HepG2 (cell line): ENCODE measurements around the gene RNF150. TPM values are rescaled to one million over a fixed set of nuclear protein-coding genes. Genes with fewer than 3 reads are reported as not detected.
A peak's percentile ranks its signal among the peaks of the same experiment; 100 is the strongest.

ENCODE experiments used
- ATAC-seq: fragments of 200-7000 bp; cut with Tn5 transposase; 3 replicates; pipeline ENCODE4 v1.9.1; 2020; ENCODE audit warnings: mild to moderate bottlenecking, moderate library complexity
- BruUV-seq: library from RNA; stranded (reverse); fragments of 400-500 nt; replicated peaks from 2 replicates; lab custom pipeline; 2021; lab: Mats Ljungman, UMichigan
- CTCF ChIA-PET: fragments of 300-600 bp; formaldehyde crosslinking; extraction: SDS; loops from one replicate; lab custom pipeline; 2021; ENCODE audit warnings: low total read pairs, inconsistent platforms, low intra/inter-chr PET ratio; lab: Yijun Ruan, JAX
- POLR2A ChIA-PET: fragments of 350-600 bp; sonication (Branson Sonifier 250); formaldehyde crosslinking; loops from one replicate; lab custom pipeline; 2020; ENCODE audit warnings: antibody characterized with exemption, inconsistent platforms; lab: Yijun Ruan, JAX
- DNase-seq: peaks from one replicate; pipeline ENCODE4 v3.0.0-alpha.2; 2015; ENCODE audit warnings: low spot score
- FAIRE-seq: peaks from 3 replicates; lab custom pipeline; 2011; peaks lifted over from hg19 to GRCh38; lab: Jason Lieb, UNC
- H2AFZ ChIP-seq: one replicate; pipeline ENCODE4 v1.6.1; 2011; ENCODE audit warnings: low read length, inconsistent platforms
- H3K27ac ChIP-seq: fragments of 300-600 bp; 3 replicates; pipeline ENCODE4 v1.8.0; 2011; ENCODE audit warnings: mixed run types, mild to moderate bottlenecking, mixed read lengths, low read length, inconsistent platforms; ENCODE audit not compliant: insufficient read depth; ENCODE audit errors: extremely low read length
- H3K27me3 ChIP-seq, 2 experiments: fragments of 200-600 bp in 1 of 2; 2 replicates in 1 of 2; 3 replicates in 1 of 2; pipeline versions ENCODE4 v1.6.0 to v1.8.0; 2011; ENCODE audit warnings: low read length in 2 of 2, mild to moderate bottlenecking in 2 of 2, moderate library complexity in 2 of 2, inconsistent platforms in 1 of 2; ENCODE audit not compliant: insufficient read depth in 2 of 2, control insufficient read depth in 1 of 2
- H3K36me3 ChIP-seq, 2 experiments: fragments of 200-600 bp in 1 of 2; replicated peaks in 1 of 2; 2 replicates in 1 of 2; 3 replicates in 1 of 2; pipeline versions ENCODE4 v1.5.1 to v1.8.0; 2011; ENCODE audit warnings: low read length in 2 of 2, inconsistent platforms in 1 of 2; ENCODE audit not compliant: insufficient read depth in 2 of 2, control insufficient read depth in 1 of 2
- H3K4me1 ChIP-seq: 2 replicates; pipeline ENCODE4 v1.5.1; 2012; ENCODE audit warnings: low read length, inconsistent platforms; ENCODE audit not compliant: insufficient read depth
- H3K4me2 ChIP-seq: 2 replicates; pipeline ENCODE4 v1.6.0; 2011; ENCODE audit warnings: low read depth, low read length, inconsistent platforms
- H3K4me3 ChIP-seq, 3 experiments: fragments of 200-600 bp in 1 of 3; sonication (generic), shearing (Covaris generic) in 1 of 3; replicated peaks in 1 of 3; 2 replicates each; pipeline ENCODE4 v1.5.1; 2011 to 2016; ENCODE audit warnings: low read length in 3 of 3, inconsistent platforms in 2 of 3, low read depth in 2 of 3, mild to moderate bottlenecking in 2 of 3, control low read depth in 1 of 3, mixed read lengths in 1 of 3; ENCODE audit not compliant: insufficient read depth in 1 of 3
- H3K79me2 ChIP-seq: one replicate; pipeline ENCODE4 v1.6.1; 2011; ENCODE audit warnings: low read length, inconsistent platforms; ENCODE audit not compliant: insufficient read depth
- H3K9ac ChIP-seq: 2 replicates; pipeline ENCODE4 v1.6.0; 2011; ENCODE audit warnings: mild to moderate bottlenecking, low read depth, low read length, inconsistent platforms; ENCODE audit not compliant: insufficient read depth
- H3K9me3 ChIP-seq: 2 replicates; pipeline ENCODE4 v1.5.1; 2012; ENCODE audit warnings: mild to moderate bottlenecking, low read length
- H4K20me1 ChIP-seq: 2 replicates; pipeline ENCODE4 v1.6.0; 2011; ENCODE audit warnings: inconsistent platforms, mild to moderate bottlenecking, low read length, moderate library complexity; ENCODE audit not compliant: insufficient read depth
- AGO2 ChIP-seq: fragments of 200-400 bp; formaldehyde crosslinking; optimal IDR thresholded peaks from 2 replicates; pipeline ENCODE3; 2017; ENCODE audit warnings: mild to moderate bottlenecking, low read depth, low read length, moderate library complexity
- ATF7 ChIP-seq, 2 experiments: fragments of 450-650 bp in 1 of 2; sonication (generic) in 1 of 2; formaldehyde crosslinking in 1 of 2; IDR thresholded peaks; 2 replicates each; pipeline versions ENCODE4 v1.4.0 to v1.6.1; 2016 to 2020; ENCODE audit warnings: antibody characterized with exemption in 1 of 2, mild to moderate bottlenecking in 1 of 2, missing genetic modification reagents in 1 of 2
- NFYC ChIP-seq: IDR thresholded peaks from 2 replicates; pipeline ENCODE4 v1.6.1; 2016; ENCODE audit warnings: missing genetic modification reagents, missing compliant biosample characterization
- ZNF124 ChIP-seq: sonication (generic); formaldehyde crosslinking; IDR thresholded peaks from 2 replicates; pipeline ENCODE4 v1.4.0; 2020; ENCODE audit warnings: missing genetic modification reagents
- ZNF317 ChIP-seq: sonication (generic); formaldehyde crosslinking; IDR thresholded peaks from 2 replicates; pipeline ENCODE4 v1.5.0; 2020; ENCODE audit warnings: mild to moderate bottlenecking, missing genetic modification reagents
- ZNF670 ChIP-seq: sonication (generic); formaldehyde crosslinking; IDR thresholded peaks from 2 replicates; pipeline ENCODE4 v1.8.0; 2022; ENCODE audit warnings: mild to moderate bottlenecking, missing genetic modification reagents, borderline replicate concordance
- ZNF891 ChIP-seq: sonication (generic); formaldehyde crosslinking; IDR thresholded peaks from 2 replicates; pipeline ENCODE4 v1.5.0; 2020; ENCODE audit warnings: mild to moderate bottlenecking, missing genetic modification reagents
- ZSCAN30 ChIP-seq: sonication (generic); formaldehyde crosslinking; IDR thresholded peaks from 2 replicates; pipeline ENCODE4 v1.5.0; 2020; ENCODE audit warnings: mild to moderate bottlenecking, missing genetic modification reagents
- ZSCAN31 ChIP-seq: sonication (generic); formaldehyde crosslinking; IDR thresholded peaks from 2 replicates; pipeline ENCODE4 v1.5.0; 2020; ENCODE audit warnings: low read depth, mild to moderate bottlenecking, missing genetic modification reagents
- WGBS: methylation state at CpG from one replicate; pipeline ENCODE4 v1.1.6; 2017; ENCODE audit warnings: low lambda C conversion rate; 5-methylcytosine and 5-hydroxymethylcytosine counted together
- in situ Hi-C: cut with HindIII; loops from 2 replicates; pipeline ENCODE4 v1.10.0; 2017; ENCODE audit warnings: low pct_unique_long_range_greater_than_20kb; ENCODE audit not compliant: extremely low pct_ligation_motif_present
- intact Hi-C: fragments of 100-400 bp; cut with micrococcal nuclease; formaldehyde crosslinking; loops from one replicate; pipeline ENCODE4 v1.10.0; 2022; ENCODE audit not compliant: unreplicated experiment
- polyA plus RNA-seq, 8 experiments: library from polyadenylated mRNA; depleted of rRNA in 3 of 8; stranded (reverse) in 7 of 8; unstranded in 1 of 8; fragments of >200 nt; fragmentation: Illumina TruSeq in 4 of 8; extraction: Trizol in 4 of 8; gene quantifications; 2 replicates each; pipeline versions ENCODE4 v1.2.1 to v1.2.3, GENCODE V29; 2011 to 2016; ENCODE audit warnings: low read depth in 4 of 8, missing spikeins in 1 of 8, mixed read lengths in 1 of 8; ENCODE audit not compliant: insufficient read depth in 1 of 8
- total RNA-seq, 5 experiments: library from RNA; depleted of rRNA; stranded (reverse); fragments of >200 nt; fragmentation: Illumina TruSeq; extraction: Trizol; gene quantifications; 2 replicates each; pipeline ENCODE4 v1.2.3, GENCODE V29; 2016; ENCODE audit warnings: low read depth in 1 of 5
- TF ChIP-seq, protein P1 (sequence below): sonication (generic); formaldehyde crosslinking; IDR thresholded peaks from 2 replicates; pipeline ENCODE4 v1.5.0; 2020; ENCODE audit warnings: mild to moderate bottlenecking, missing genetic modification reagents

The RNF150 gene
- total and polyA plus RNA-seq, 2 of the 13 experiments (the other 11 are each of a cell fraction or from before 2014, with no cell fraction given): 0.02 to 0.03 TPM

- Histone ChIP-seq H3K9me3 (no peaks in the 10 kb centered on the region), H3K27ac (no peak overlapping the region), H3K4me3 (no peak overlapping the region), H4K20me1 (no peaks in the 10 kb centered on the region), H3K27me3 (no peaks in the 10 kb centered on the region), H3K9ac (no peak overlapping the region), H3K36me3 (no peaks in the 10 kb centered on the region), H2AFZ (no peak overlapping the region), H3K79me2 (no peaks in the 10 kb centered on the region), H3K4me1 (0 out of 2 replicates have a peak, but pooled peaks cover 4% of the 10 kb centered on the region), H3K4me2 (peak overlapping the region; percentile 74)
- ChIA-PET POLR2A (no interaction called here), CTCF (no interaction called here)
- BruUV-seq: no TSS peak
- WGBS: 85% methylated on average over 2 of the region's 2 CpGs
- FAIRE-seq (no peak), DNase-seq (no peak), ATAC-seq (no peak)
- intact Hi-C loops (no loop called here), in situ Hi-C loops (loop anchor here (25.0 kb wide), 1 partner anchor 814 kb away; no protein-coding TSS in a partner anchor)
- TF ChIP-seq ZSCAN31 (CRISPR knock-in tag) (no peak), ATF7 (IDR thresholded peaks at IDR 0.05) (no peak), ATF7 (CRISPR knock-in tag; IDR thresholded peaks at IDR 0.05) (no peak), AGO2 (no peak), ZNF124 (no peak), ZNF317 (CRISPR knock-in tag) (no peak), ZSCAN30 (CRISPR knock-in tag) (no peak), NFYC (no peak), ZNF670 (CRISPR knock-in tag) (no peak), ZNF891 (CRISPR knock-in tag) (no peak)
- TF ChIP-seq, protein P1, sequence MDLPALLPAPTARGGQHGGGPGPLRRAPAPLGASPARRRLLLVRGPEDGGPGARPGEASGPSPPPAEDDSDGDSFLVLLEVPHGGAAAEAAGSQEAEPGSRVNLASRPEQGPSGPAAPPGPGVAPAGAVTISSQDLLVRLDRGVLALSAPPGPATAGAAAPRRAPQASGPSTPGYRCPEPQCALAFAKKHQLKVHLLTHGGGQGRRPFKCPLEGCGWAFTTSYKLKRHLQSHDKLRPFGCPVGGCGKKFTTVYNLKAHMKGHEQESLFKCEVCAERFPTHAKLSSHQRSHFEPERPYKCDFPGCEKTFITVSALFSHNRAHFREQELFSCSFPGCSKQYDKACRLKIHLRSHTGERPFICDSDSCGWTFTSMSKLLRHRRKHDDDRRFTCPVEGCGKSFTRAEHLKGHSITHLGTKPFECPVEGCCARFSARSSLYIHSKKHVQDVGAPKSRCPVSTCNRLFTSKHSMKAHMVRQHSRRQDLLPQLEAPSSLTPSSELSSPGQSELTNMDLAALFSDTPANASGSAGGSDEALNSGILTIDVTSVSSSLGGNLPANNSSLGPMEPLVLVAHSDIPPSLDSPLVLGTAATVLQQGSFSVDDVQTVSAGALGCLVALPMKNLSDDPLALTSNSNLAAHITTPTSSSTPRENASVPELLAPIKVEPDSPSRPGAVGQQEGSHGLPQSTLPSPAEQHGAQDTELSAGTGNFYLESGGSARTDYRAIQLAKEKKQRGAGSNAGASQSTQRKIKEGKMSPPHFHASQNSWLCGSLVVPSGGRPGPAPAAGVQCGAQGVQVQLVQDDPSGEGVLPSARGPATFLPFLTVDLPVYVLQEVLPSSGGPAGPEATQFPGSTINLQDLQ (CRISPR knock-in tag): no peak
Observed at GRCh38 chr4:140826701-140827027, 306.6 kb downstream of the RNF150 start.
